Smooth muscle cell (in vitro differentiated cells): ENCODE measurements around the gene GLS. TPM values are rescaled to one million over a fixed set of nuclear protein-coding genes. Genes with fewer than 3 reads are reported as not detected.
A peak's percentile ranks its signal among the peaks of the same experiment; 100 is the strongest.

ENCODE experiments used
- DNase-seq: peaks from one replicate; lab custom pipeline; 2025; ENCODE audit not compliant: unreplicated experiment; lab: John Stamatoyannopoulos, UW
- H2AFZ ChIP-seq: fragments of 200-600 bp; sonication (generic); 2 replicates; pipeline ENCODE4 v1.6.0; 2016; ENCODE audit warnings: antibody characterized with exemption, low read depth, mild to moderate bottlenecking
- H3F3A ChIP-seq: fragments of 200-600 bp; sonication (generic); 2 replicates; pipeline ENCODE4 v1.6.0; 2017; ENCODE audit warnings: antibody characterized with exemption, low read depth
- H3K27ac ChIP-seq: fragments of 200-600 bp; sonication (generic); 2 replicates; pipeline ENCODE4 v1.5.1; 2016; ENCODE audit warnings: low read depth, mild to moderate bottlenecking
- H3K27me3 ChIP-seq: fragments of 200-600 bp; sonication (generic); 2 replicates; pipeline ENCODE4 v1.6.1; 2016; ENCODE audit warnings: low read depth, mild to moderate bottlenecking
- H3K36me3 ChIP-seq: fragments of 200-600 bp; sonication (generic); 2 replicates; pipeline ENCODE4 v1.5.1; 2016; ENCODE audit warnings: low read depth
- H3K4me1 ChIP-seq: fragments of 200-600 bp; sonication (generic); 2 replicates; pipeline ENCODE4 v1.5.1; 2016; ENCODE audit warnings: low read depth
- H3K4me2 ChIP-seq: fragments of 200-600 bp; sonication (generic); 2 replicates; pipeline ENCODE4 v1.6.0; 2016; ENCODE audit warnings: mild to moderate bottlenecking
- H3K4me3 ChIP-seq: fragments of 200-600 bp; sonication (generic); 2 replicates; pipeline ENCODE4 v1.5.1; 2016; ENCODE audit warnings: mild to moderate bottlenecking
- H3K79me2 ChIP-seq: fragments of 200-600 bp; sonication (generic); 2 replicates; pipeline ENCODE4 v1.6.0; 2016; ENCODE audit warnings: low read depth, mild to moderate bottlenecking
- H3K9ac ChIP-seq: fragments of 200-600 bp; sonication (generic); 2 replicates; pipeline ENCODE4 v1.6.0; 2016; ENCODE audit warnings: low read depth
- H3K9me3 ChIP-seq: fragments of 200-600 bp; sonication (generic); replicated peaks from 2 replicates; pipeline ENCODE4 v1.5.1; 2016; ENCODE audit warnings: low read depth
- H4K20me1 ChIP-seq: fragments of 200-600 bp; sonication (generic); 2 replicates; pipeline ENCODE4 v1.6.0; 2016; ENCODE audit warnings: low read depth
- CTCF ChIP-seq: fragments of 200-600 bp; sonication (generic); IDR thresholded peaks from 2 replicates; pipeline ENCODE4 v1.5.1; 2017; ENCODE audit warnings: borderline replicate concordance, mild to moderate bottlenecking, antibody characterized with exemption; ENCODE audit not compliant: insufficient read depth, poor library complexity, severe bottlenecking
- WGBS: methylation state at CpG from one replicate; pipeline ENCODE4 v1.1.7; 2016; ENCODE audit warnings: low lambda C conversion rate; 5-methylcytosine and 5-hydroxymethylcytosine counted together
- polyA plus RNA-seq: library from polyadenylated mRNA; unstranded; fragments of >200 nt; fragmentation: Nextera tagmentation; extraction: Ambion mirVana; gene quantifications from 2 replicates; pipeline ENCODE4 v1.2.1, GENCODE V29; 2016
- total RNA-seq: library from RNA; depleted of rRNA; stranded (reverse); fragments of >200 nt; gene quantifications from 2 replicates; pipeline ENCODE4 v1.2.3, GENCODE V29; 2014

GLS gene
- total and polyA plus RNA-seq, 2 experiments from 2014 or later: 76.2 to 454 TPM

- TF ChIP-seq CTCF: no peak
Observed at GRCh38 chr2:191003405-191004309, 123.0 kb downstream of the GLS start.

GRCh38 chr2:191006297-191006696, 125.7 kb downstream of the GLS start:
- Histone ChIP-seq H2AFZ (no peak overlapping the region), H3K9ac (no peak overlapping the region), H3K4me1 (no peaks in the 10 kb centered on the region), H3K4me3 (no peak overlapping the region), H3F3A (no peaks in the 10 kb centered on the region), H3K36me3 (peaks cover 74% of the 10 kb centered on the region), H4K20me1 (peaks cover 3% of the 10 kb centered on the region), H3K4me2 (no peak overlapping the region), H3K27me3 (no peaks in the 10 kb centered on the region), H3K79me2 (peaks cover 9% of the 10 kb centered on the region), H3K9me3 (no peaks in the 10 kb centered on the region), H3K27ac (no peak overlapping the region)
- DNase-seq: no peak
- no peak for TF ChIP-seq CTCF
- WGBS: 96% methylated on average over 3 of the region's 3 CpGs

More at GRCh38 chr2:191003405-191004309, 123.0 kb downstream of the GLS start:
- Histone ChIP-seq H4K20me1 (no peaks in the 10 kb centered on the region), H3K4me3 (no peak overlapping the region), H2AFZ (no peak overlapping the region), H3K9me3 (no peaks in the 10 kb centered on the region), H3F3A (no peaks in the 10 kb centered on the region), H3K36me3 (peaks cover 71% of the 10 kb centered on the region), H3K27ac (no peak overlapping the region), H3K79me2 (no peaks in the 10 kb centered on the region), H3K4me1 (no peaks in the 10 kb centered on the region), H3K27me3 (no peaks in the 10 kb centered on the region), H3K9ac (no peak overlapping the region), H3K4me2 (no peak overlapping the region)
- 98% methylated on average over 6 of the region's 6 CpGs for WGBS
- DNase-seq: no peak

- H3K27me3 ChIP-seq: no peaks in the 10 kb centered on the region
- no peaks in the 10 kb centered on the region for H3F3A ChIP-seq
- H3K79me2 ChIP-seq: peaks cover 16% of the 10 kb centered on the region
- H4K20me1 ChIP-seq: peaks cover 12% of the 10 kb centered on the region
- H3K4me2 ChIP-seq: no peak overlapping the region
- peaks cover 69% of the 10 kb centered on the region for H3K36me3 ChIP-seq
- H3K27ac ChIP-seq: no peak overlapping the region
- 90% methylated on average over 4 of the region's 4 CpGs for WGBS
- no peaks in the 10 kb centered on the region for H3K4me1 ChIP-seq
- no peak for DNase-seq
- no peaks in the 10 kb centered on the region for H3K9me3 ChIP-seq
- H3K9ac ChIP-seq: no peak overlapping the region
- no peak for TF ChIP-seq CTCF
- H2AFZ ChIP-seq: no peak overlapping the region
- peak overlapping the region; percentile 2 for H3K4me3 ChIP-seq
Observed at GRCh38 chr2:191006997-191007783, 126.6 kb downstream of the GLS start.
